GM21447 (cell line): ENCODE results near the gene LOC101059915.
"Not testable (repeated sequence)": the region's sequence is repeated elsewhere in the genome, so short reads cannot be mapped to it uniquely, and the experiment has no call there.

Experiments used
- ATAC-seq: cut with Tn5 transposase; IDR thresholded peaks from one replicate; pipeline ENCODE4 v1.9.1; 2021; ENCODE audit not compliant: unreplicated experiment

LOC101059915 gene

GRCh38 chrX:71638409-71638808, 28.9 kb upstream of the LOC101059915 start:
- no peak for ATAC-seq

DNA sequence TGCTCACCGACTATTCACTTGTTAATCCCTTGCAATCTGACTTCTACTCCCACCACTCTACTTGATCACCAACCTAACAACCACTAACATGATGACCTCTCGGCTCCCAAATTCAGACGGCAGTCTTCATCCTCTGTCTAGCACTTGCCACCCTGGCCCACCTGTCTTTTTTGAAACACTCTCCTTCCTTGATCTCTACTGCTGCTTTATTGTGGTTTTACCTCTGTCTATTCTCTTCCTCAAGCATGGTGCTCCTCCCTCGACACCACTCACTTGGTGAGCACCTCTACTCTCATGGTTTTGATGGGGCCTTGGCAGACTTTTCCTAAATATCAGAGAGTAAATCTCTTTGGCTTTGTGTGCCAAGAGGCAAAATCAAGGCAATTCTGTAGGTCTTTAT, 27.3 kb upstream of the LOC101059915 start:
- no peak for ATAC-seq

- ATAC-seq: not testable (repeated sequence)
These were observed 22.9 kb upstream of the LOC101059915 start for GRCh38 chrX:71644406-71644805.

- ATAC-seq: peak; percentile 87
These were observed 16.9 kb upstream of the LOC101059915 start for GRCh38 chrX:71650333-71650969.

DNA sequence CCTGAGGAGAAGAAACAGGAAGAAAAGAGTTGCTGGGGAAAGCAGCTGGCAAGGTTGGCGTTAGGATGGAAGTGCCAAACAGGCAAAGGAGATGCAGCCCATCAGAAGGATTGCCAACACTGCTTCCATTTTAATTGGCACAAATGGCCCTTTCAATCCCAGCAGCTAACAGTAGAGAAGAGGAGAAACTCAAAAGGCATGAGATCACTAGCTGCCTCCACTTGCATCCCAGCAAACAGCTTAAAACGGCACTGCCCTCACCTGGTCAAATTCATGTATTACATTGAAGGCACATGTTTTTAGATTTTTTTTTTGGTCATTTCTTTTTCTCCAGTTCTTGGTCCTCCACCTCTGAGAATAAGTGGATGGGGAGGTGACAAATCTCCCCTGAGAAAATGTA, 14.9 kb upstream of the LOC101059915 start:
- no peak for ATAC-seq

- ATAC-seq: no peak
These were observed 14.0 kb upstream of the LOC101059915 start for GRCh38 chrX:71653344-71653743.

GRCh38 chrX:71657267-71657666, 10.1 kb upstream of the LOC101059915 start:
- ATAC-seq: no peak

DNA sequence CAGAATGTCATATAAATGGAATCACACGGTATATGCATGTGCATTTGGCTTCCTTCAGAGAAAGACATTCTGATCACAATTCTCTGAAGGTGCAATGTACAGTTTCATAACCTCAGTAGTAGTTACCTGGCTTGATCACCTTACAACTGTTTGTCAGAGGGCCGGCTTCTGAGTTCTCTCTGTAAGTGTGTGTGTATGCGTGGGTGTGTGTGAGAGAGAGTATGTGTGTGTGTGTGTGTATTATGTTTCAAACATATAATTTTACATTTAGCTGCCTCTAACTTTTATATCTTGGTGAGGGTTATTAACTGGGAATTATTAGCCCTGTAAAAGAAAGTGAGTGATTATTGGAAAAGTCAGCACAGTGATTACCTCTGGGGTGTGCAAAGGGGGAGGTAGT, 8.0 kb upstream of the LOC101059915 start:
- ATAC-seq: no peak

DNA sequence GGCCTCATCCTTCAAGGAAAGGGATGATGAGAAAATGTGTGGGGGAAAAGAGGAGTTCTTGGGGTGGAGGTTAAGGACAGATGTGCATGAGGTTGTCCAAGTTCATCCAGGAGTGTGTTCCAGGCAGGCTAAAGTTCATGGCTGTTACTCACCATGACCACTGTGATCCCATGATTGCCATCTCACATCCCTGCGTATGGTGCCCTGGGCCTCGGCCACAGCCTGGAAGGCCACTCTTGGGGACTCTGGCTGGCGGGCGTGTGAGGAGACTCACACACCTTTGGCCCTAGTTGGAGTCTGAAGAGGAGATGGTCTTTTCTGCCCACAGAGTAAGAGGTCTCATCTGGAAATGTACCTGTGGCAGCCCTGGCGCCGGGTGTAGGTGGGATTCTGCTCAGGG, 7.4 kb upstream of the LOC101059915 start:
- ATAC-seq: no peak

GRCh38 chrX:71660562-71661416, 6.6 kb upstream of the LOC101059915 start:
- ATAC-seq: no peak

DNA sequence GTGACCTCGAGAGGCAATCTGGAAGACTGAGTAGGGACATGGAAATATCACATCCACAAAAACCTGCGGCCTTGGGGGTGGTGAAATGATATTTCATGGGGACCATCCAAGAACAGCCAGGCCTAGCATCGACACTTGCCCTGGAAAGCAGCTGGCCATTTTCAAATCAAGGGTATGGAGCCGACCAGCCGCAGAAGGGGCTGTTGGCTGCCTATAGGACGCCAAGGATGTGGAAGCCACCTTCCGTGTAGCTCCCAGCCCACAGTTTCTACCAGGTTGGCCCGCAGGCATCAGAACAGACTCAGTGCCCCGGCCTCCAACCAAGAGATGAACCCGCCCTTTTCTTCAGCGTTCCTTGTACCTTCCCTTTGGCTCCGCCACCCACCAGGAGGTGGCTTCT, 5.4 kb upstream of the LOC101059915 start:
- ATAC-seq: no peak

GRCh38 chrX:71662654-71663053, 4.7 kb upstream of the LOC101059915 start:
- ATAC-seq: not testable (repeated sequence)

DNA sequence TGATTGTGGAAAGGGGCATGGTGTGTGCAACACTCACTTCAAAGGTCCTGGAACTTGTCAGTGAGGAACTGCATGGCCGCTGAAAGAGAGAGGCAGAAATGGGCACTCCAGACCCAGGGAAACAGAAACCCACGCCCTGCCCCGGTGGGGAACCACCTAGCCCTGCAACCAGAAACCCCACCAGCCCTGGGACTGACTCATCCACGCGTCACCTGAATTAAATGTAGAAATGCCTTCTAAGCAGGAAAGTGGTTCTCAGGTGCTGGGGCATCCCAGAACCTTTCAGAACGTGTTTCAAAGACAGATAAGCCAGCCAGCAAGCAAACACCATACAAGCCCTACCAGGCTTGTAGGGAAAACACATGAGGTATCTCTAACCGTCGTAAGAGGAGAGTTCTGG, 4.1 kb upstream of the LOC101059915 start:
- not testable (repeated sequence) for ATAC-seq

DNA sequence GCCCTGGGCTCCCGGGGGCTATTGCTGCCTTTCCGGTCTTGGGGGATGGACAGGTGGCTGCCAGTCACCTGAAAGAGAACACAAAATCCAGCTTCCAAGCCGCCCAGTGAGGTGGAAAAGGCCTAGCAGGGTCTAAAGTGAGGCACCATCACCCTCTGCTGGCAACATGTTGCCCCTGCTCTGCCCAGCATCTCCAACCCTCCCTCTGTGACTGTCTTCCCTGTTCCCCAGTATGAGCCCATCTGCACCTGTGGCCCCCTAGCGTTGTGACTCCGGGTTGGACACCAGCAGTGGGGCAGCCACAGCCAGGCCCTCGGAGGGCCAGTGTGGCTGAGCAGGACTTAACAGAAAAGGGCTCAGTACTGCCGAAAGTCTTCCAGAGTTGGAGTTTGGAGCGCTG, 3.1 kb upstream of the LOC101059915 start:
- ATAC-seq: not testable (repeated sequence)

DNA sequence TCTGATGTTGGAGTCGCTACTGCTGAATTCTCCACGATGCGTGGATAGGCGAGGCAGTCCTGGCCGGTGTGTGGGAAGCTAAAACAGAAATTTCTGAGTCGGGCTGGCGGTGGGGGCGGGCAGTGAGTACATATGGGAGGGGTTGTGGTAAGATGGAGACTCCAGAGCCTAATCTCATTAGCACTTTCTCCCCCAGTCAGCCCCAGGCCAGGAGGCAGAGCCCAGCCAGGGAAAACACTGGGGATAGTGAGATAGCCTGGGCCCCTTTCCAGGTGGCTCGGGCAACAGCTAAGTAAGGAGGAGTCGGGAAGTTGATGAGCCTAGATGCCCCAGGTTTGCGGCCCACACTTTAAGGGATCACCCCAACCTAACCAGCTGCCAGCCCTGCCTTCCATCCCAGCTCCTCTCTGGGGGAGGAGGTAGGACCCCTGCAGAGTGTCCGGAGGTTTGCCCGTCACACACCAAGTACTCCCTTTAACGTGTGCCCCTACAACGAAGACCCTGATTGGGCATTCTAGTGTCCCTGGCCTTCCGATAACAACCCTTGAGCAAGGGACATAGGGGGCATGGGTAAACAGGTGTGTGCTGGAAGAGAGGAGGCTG, 2.4 kb upstream of the LOC101059915 start:
- no peak for ATAC-seq

GRCh38 chrX:71665747-71666146, 1.6 kb upstream of the LOC101059915 start:
- ATAC-seq: no peak

- no peak for ATAC-seq
These were observed 814 bp upstream of the LOC101059915 start for GRCh38 chrX:71666240-71667223.

- ATAC-seq: no peak
These were observed 876 bp downstream of the LOC101059915 start for GRCh38 chrX:71668248-71668595.

GRCh38 chrX:71669492-71669891, 2.1 kb downstream of the LOC101059915 start:
- no peak for ATAC-seq

DNA sequence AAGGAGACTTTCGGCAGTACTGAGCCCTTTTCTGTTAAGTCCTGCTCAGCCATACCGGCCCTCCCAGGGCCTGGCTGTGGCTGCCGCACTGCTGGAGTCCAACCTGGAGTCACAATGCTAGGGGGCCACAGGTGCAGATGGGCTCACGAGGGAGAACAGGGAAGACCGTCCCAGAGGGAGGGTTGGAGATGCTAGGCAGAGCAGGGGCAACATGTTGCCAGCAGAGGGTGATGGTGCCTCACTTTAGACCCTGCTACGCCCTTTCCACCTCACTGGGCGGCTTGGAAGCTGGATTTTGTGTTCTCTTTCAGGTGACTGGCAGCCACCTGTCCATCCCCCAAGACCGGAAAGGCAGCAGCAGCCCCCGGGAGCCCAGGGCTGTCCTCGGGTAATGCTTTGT, 2.6 kb downstream of the LOC101059915 start:
- not testable (repeated sequence) for ATAC-seq
